Stomach (tissue), 4 donors: ENCODE results near the gene CARHSP1.

Experiments
- EP300 ChIP-seq: sonication (generic); formaldehyde crosslinking; IDR thresholded peaks from one replicate; pipeline ENCODE4 v1.6.1; 2017; ENCODE audit warnings: antibody characterized with exemption
- POLR2A ChIP-seq, 4 donors: fragments of 450-650 bp; IDR thresholded peaks; one replicate each; pipeline ENCODE4 v1.6.1; 2016; ENCODE audit warnings: antibody characterized with exemption in 4 of 4, control low read depth in 2 of 4, mild to moderate bottlenecking in 1 of 4, moderate library complexity in 1 of 4
- POLR2AphosphoS5 ChIP-seq, 3 donors: sonication (generic); formaldehyde crosslinking; IDR thresholded peaks; one replicate each; pipeline ENCODE4 v1.6.1; 2016; ENCODE audit warnings: antibody characterized with exemption in 3 of 3
- TF ChIP-seq, protein P1 (sequence below), 7 experiments: fragments of 450-650 bp in 4 of 7; fragments of 200-600 bp in 3 of 7; sonication (generic) in 3 of 7; IDR thresholded peaks; one replicate each; pipeline ENCODE4 v1.5.1; 2016 to 2019; ENCODE audit warnings: antibody characterized with exemption in 7 of 7, control low read depth in 2 of 7, mild to moderate bottlenecking in 1 of 7

DNA sequence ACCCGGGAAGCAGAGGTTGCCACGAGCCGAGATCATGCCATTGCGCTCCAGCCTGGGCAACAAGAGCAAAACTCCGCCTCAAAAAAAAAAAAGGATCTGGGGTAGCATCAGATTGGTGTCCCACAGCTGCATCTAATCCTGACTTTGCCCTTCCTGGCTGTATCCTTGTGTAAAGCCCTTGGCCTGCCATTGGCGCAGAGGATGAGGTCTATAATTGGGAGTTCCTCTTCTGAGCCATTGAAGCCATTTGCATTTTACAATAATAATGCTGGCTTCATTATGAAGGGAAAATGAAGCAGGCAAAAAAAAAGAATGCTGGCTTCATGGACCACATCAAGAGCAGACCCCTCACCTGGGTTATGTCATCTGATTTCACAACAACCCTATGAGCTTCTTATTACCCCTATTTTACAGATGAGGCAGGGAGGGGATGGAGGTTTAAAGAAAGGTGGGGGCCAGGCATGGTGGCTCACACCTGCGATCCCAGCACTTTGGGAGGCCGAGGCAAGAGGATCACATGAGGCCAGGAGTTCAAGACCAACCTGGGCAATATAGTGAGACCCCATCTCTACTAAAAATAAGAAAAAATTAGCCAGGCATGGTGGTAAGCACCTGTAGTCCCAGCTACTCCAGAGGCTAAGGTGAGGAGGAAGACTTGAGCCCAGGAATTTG lies 12.2 kb upstream of the CARHSP1 start:
- TF ChIP-seq, protein P1, sequence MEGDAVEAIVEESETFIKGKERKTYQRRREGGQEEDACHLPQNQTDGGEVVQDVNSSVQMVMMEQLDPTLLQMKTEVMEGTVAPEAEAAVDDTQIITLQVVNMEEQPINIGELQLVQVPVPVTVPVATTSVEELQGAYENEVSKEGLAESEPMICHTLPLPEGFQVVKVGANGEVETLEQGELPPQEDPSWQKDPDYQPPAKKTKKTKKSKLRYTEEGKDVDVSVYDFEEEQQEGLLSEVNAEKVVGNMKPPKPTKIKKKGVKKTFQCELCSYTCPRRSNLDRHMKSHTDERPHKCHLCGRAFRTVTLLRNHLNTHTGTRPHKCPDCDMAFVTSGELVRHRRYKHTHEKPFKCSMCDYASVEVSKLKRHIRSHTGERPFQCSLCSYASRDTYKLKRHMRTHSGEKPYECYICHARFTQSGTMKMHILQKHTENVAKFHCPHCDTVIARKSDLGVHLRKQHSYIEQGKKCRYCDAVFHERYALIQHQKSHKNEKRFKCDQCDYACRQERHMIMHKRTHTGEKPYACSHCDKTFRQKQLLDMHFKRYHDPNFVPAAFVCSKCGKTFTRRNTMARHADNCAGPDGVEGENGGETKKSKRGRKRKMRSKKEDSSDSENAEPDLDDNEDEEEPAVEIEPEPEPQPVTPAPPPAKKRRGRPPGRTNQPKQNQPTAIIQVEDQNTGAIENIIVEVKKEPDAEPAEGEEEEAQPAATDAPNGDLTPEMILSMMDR (IDR thresholded peaks at IDR 0.05), result no peak
- no peak for TF ChIP-seq POLR2AphosphoS5 (IDR thresholded peaks at IDR 0.05)
- no peak for TF ChIP-seq EP300
- TF ChIP-seq POLR2A (IDR thresholded peaks at IDR 0.05), result no peak
